NCI-H128 (cell line): ENCODE measurements around the gene SRMS.
"Not testable (repeated sequence)": the region's sequence is repeated elsewhere in the genome, so short reads cannot be mapped to it uniquely, and the experiment has no call there.

Source experiments
- DNase-seq: peaks from one replicate; lab custom pipeline; 2025; ENCODE audit not compliant: unreplicated experiment; lab: John Stamatoyannopoulos, UW

The SRMS gene

DNA sequence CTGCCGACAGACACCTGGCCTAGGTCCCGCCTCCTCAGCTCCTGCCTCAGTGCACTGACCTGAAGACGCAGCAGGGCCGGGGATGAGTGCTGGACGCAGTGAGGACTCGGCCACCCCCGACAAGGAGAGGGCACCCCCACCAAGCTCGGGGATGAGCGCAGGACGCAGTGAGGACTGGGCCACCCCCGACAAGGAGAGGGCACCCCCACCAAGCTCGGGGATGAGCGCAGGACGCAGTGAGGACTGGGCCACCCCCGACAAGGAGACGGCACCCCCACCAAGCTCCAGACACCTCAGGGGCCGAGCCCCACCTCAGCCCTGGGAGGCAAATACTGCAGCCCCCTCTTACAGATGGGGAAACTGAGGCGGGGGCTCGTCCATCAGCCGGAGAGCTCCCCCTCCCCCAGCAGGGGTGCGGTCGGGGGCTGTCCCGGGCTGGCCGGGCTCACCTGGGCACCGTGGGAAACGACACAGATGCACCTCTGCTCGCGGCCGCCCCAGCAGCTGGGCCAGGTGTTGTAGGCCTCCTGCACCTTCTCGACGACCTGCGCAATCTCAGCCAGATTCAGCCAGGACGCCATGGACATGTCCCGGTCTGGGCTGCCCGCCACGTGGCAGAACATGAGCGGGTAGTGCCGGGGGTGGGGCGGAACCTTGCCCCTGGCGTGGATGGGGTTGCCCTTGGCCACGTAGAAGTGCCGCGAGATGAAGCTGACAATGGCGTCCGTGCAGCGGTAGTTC, 19.0 kb upstream of the SRMS start:
- no peak for DNase-seq

DNA sequence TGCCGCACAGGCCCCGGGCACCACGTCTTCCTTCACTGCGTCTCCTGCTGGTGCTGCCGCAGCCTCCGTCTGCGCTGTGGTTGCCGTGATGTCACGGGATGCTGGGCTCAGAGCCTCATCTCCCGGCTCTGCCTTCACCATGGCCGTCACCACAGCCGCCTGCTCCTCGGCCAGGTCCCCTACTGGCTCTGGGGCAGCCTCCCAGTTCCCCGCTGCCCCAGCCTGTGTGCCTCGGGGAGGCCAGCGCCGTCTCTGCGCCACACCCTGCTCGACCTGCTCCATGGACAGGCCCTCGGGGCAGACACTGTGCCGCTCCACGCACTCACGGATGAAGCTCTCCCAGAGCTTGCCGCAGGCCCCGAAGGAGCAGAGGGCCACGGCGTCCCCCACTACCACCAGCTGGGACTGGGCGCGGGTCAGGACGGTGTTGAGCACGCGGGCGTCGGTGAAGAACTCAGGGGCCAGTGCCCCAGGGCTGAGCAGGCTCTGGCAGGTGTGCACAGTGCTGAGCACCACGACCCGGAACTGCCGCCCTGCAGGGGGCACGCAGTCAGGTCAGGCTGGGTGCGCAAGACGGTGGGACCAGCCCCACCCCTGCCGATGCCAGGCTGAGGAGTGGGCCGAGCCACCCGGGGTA, 18.3 kb upstream of the SRMS start:
- DNase-seq, result no peak

DNA sequence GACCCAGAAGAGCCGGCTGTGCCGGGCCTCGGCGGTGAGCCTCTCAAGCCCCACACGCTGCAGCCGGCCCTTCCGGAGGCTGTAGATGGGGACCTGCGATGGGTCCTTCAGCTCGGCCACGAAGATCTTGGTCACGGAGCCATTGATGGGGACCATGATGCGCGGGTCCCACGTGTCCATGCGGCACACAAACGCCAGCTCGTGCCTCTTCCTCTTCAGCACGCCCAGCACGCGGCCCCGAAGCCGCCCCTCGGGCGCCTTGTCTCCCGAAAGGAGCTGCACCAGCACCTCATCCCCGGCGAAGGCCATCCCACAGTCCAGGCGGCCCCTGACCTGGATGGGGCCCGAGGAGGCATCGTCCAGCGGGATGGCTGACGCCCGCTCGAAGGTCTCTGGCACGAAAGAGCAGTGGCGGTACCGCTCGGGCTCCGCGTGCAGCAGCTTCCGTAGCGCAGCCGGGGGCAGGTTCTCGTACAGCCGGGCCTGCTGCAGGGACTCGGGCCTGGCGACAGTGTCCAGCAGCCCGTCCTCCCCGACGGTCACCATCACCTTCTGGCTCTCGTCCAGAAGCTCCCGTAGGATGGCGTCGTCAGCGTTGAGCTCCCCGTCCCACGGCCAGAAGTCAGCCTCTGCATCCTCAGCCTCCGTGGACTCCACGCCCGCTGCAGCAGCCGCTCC, 17.6 kb upstream of the SRMS start:
- no peak for DNase-seq

DNA sequence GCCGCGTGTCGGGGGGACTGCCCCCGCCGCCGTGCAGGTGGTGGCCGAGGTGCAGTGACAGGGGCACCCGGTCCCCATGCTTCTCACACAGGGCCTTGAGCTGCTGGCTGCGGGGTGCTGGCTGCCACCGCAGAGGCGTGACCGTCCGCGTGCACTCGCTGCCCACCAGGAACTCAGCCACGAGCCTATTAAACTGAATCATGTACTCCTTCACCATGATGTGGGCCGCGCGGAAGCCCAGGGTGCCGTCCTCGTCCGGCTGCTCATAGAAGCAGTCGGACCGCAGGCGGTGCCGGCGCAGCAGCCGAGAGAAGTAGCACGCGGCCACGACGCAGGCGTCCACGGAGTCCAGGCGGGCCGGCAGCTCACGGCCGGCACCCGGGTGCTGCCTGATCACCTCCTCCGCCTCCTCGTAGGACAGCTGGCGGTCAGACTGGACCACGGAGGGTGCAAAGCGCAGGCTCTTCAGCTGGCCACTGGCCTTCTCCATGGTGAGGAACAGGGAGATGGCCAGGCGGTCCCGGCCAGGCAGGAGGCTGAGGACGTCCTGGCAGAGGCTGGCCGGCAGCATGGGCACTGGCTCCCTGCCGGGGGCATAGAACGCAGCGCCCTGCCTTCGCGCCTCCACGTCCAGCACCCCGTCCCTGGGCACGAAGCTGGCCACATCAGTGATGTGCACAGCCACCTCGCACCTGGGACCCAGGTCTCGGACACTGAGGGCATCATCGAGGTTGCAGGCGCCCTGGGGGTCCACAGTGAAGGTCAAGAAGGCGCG, 16.7 kb upstream of the SRMS start:
- no peak for DNase-seq

DNA sequence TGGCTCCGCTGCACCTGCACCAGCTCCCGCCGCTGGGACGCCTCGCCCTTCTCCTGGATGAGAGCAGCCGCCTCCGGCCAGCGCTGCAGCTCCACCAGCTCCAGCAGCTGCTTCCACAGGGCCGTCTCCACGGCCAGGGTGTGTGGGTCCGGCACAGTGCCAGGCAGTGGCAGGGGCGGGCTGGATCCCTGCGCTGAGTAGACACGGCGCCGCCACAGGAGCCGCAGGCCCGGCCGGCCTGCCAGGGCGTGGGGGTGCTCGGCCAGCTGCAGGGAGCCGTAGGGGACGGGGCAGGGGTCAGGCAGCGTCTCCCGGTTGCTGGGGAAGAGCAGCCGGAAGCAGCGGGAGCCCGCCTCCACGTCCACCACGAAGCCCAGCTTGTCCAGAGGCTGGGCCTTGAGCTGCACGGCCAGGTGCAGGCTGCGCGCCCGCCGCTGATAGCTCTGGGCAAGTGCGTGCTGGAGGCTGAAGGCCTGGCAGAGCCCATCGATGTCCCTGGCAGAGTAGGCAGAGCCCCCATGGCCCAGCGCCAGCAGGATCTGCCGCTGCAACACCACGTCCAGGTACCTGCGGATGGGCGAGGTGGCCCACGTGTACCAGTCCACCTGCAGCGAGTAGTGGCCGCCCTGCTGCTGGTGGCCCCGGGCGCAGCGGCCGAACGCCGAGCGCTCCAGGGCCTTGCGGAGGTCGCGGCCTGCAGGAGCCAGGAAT, 15.8 kb upstream of the SRMS start:
- DNase-seq, result no peak

DNA sequence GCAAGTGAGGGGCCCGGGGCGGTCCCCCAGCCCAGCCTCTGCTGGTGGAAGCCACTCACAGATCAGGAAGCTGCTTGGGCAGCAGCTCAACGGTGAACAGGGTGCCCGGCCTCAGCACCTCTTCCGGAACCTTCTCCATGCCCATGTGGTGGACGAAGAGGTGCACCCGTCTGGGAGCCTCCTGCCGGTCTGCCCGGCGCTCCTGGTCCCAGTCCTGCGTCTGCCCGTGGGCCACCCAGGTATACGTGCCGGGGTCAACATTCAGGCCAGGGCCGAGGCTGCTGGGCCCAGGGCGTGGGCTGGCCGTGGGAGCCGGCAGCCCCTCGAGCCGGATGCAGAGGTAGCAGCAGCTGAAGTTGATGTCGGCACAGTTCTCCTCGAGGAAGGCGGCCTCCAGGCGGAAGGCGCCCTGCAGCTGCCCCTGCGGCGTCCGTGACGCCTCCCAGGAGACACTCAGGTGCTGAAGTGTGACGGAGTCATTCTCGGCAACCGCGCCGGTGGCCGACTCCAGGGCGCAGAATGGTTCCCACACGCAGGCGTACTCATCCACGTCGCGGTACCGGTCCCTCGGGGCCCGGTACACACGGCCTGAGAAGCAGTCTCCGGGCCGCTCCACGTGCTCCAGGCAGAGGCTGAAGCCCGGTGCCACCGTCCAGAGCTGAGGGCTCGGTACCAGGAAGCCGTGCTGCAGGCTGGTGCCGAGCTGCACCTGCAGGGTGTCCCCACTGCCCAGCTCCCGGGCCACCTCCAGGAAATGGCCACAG, 15.1 kb upstream of the SRMS start:
- no peak for DNase-seq

DNA sequence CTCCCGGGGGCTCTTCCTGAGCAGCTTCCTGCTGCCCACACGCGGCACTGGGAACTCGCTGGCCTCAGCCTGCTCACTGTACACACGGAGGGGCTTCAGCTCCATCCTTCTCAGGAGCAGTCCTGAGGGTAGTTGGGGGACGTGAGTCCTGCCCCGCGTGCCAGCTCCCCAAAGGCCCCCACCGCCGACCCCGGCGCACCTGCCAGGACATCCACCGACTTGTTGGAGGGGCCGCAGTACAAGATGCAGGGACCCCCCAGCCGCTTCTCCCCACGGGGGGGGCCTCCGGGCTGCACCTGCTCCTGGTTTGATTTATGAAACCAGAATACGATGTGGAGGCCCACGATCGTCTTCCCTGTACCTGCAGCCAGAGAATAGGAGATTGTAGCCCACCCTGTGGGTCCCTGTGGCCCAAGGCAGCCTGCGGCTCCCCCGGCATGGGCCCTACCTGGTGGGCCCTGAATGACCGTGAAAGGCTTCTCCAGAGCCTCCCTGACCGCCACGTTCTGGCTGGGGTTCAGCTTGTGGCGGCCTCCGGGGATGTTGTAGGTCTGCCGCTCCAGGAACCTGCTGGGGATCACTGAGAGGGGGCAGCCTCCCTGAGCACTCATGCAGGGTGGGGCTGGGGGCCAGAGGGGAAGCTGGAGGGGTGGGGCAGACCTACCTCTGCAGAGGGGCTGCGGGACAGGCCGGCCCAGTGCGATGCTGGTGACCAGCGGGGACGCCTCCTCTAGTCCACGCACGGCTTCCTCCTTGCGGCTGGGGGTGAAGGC, 14.3 kb upstream of the SRMS start:
- no peak for DNase-seq

DNA sequence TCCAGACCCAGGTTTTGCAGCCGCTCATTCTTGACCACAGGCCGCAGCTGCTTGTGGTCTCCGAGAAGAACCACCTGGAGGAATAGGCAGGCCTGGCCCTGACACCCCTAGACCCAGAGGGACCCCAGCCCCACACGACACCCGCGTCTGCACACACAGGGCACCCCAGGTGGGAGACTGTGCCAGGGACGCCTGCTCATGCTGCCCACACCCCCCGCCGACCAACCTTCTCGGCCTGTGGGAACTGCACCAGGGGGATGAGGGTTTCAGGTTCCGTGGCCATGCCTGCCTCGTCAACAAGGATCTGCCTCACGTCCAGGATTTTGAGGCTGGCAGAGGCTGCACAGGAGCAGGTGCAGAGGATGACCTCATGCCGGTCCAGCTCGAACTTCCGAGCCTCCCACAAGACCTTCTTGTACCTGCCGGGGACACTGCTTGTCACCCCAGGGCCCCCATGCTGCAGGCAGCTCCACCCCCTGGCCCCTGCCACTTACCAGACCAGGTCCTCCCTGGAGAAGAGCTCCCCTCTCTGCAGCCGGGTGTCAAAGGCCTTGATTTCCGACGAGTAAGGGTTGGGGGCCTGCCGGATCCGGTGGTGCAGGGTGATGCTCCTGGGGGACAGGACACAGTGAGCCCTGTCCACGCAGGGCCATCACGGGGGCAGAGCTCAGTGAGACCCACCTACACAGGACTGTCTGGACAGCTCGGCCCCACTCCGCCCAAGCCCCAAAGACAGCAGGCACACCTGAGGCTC, 13.5 kb upstream of the SRMS start:
- DNase-seq, result no peak

DNA sequence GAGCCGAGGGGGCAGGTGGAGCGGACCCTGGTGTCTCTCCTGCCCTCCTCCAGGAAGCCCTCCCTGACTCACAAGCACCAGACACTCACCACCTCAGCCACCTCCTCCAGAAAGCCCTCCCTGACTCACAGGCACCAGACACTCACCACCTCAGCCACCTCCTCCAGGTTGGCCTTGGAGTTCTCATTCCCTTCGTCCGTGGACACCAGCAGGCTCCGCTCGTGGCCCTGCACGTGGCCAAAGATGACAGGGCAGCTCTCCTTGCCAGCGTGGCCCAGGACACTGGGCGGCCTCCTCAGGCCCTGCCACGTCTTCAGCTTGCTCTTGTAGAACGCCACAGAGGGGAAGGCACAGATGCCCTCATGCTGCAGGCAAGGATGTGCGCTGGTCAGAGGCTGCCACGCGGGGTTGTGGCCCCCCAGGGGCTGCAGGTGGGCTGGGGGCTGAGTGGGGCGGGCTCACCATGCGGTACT, 12.8 kb upstream of the SRMS start:
- no peak for DNase-seq

DNA sequence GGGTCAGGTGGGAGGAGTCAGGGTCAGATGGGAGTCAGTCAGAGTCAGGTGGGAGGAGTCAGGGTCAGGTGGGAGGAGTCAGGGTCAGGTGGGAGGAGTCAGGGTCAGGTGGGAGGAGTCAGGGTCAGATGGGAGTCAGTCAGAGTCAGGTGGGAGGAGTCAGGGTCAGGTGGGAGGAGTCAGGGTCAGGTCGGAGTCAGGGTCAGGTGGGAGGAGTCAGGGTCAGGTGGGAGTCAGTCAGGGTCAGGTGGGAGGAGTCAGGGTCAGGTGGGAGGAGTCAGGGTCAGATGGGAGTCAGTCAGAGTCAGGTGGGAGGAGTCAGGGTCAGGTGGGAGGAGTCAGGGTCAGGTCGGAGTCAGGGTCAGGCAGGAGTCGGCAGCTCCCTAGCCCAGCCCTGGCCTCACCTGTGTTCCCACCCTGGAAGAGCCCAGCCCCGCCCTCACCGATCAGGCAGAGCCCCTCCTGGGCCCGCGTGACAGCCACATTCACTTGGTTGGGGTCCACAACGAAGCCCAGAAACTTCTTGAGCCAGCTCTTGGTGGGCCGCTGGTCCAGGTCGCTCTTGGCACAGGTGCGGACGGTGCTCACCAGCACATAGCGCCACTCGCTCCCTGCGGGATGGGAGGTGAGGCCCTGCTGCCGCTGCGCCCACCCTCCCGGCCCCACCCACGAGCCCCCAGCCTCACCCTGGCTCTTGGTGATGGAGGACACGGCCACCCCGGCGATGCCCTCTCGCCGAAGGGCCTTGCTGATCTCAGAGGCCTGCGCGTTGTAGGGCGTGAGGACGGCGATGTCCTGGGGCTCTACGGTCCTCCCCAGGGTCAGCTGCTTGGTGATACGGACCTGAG, 12.2 kb upstream of the SRMS start:
- DNase-seq, result not testable (repeated sequence)

DNA sequence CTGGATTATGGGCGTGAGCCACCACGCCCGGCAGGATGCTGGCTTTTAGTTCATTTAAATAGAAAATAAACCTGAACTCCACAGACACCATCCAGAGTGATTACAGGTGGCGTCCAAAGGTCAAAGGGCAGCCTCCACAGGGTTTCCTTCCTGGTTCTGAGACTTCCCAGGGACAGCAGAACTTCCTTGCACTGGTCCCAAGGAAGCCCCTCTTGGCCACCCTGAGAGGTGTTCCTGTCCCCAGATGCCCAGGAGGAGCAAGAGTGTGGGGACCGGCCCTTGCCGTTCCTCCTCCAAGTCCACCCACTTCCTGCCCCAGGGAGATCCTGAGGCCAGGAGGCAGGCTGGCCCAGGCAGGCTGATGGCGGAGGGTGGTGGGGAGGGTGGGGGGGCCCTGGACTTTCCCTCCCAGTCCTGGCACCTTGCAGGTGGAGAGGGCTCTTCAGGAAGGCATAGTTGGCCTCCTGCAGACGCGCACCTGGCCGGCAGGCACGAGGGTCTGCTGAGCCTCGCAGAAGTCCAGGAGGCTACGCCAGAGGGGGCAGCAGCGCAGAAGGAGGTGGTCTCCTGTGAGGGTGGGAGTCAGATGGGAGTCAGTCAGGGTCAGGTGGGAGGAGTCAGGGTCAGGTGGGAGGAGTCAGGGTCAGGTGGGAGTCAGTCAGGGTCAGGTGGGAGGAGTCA, 11.4 kb upstream of the SRMS start:
- no peak for DNase-seq

DNA sequence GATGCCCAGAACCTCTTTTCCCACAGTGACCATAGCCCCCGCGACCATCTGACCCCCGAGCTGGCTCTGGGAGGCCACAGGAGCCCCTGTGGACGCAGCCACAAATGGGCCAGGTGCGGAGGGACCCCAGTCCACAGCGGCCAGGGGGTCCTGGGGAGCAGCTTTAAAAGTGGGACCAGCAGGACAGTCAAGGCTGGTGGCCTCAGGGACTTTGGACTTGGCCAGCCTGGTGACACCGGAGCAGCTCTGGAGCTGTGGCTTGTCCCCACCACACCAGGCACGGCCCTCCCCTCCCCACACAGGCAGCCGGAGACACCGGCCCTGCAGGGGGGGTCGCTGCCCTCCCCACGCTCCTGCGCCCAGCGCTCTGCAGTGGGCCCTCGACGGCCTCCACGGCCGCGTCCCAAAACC, 9.9 kb upstream of the SRMS start:
- DNase-seq, result no peak

DNA sequence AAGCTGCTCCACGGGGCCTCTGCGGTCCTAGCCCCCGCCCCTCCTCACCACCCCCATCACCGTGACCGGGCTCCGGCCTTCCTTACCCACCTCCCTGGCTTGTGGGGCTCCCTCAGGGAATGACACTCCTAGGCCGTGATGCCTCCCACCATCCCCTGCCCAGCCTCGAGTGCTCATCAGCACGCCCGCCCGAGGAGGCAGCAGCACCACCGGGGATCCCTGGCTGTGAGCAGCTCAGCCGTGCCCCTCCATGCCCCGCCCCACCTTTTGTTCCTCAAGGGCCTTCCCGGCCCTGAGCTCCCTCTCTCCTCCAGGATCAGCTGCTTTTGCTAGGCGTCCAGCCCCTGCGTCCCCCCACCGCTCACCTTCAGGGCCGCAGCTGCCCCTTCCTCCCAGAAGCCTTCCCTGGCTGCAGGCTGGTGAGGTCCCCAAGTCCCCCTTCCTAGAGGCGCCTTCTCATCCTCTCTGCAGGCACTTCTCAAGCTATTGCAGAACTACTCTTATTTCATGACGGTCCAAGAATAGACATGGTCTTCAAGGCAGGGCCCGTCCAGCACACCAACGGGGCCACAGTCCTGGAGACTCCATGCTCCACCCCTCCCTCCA, 9.4 kb upstream of the SRMS start:
- DNase-seq, result no peak

DNA sequence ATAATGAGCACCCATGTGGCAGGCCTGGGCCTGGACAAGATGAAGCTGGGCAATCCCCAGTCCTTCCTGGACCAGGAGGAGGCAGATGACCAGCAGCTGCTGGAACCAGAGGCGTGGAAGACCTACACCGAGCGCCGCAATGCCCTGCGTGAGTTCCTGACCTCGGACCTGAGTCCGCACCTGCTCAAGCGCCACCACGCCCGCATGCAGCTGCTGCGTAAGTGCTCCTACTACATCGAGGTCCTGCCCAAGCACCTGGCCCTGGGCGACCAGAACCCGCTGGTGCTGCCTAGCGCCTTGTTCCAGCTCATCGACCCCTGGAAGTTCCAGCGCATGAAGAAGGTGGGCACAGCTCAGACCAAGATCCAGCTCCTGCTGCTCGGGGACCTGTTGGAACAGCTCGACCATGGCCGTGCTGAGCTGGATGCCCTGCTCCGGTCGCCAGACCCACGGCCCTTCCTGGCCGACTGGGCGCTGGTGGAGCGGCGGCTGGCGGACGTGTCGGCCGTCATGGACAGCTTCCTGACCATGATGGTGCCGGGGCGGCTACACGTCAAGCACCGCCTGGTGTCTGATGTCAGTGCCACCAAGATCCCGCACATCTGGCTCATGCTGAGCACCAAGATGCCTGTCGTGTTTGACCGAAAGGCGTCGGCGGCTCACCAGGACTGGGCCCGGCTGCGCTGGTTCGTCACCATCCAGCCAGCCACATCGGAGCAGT, 8.3 kb upstream of the SRMS start:
- no peak for DNase-seq

DNA sequence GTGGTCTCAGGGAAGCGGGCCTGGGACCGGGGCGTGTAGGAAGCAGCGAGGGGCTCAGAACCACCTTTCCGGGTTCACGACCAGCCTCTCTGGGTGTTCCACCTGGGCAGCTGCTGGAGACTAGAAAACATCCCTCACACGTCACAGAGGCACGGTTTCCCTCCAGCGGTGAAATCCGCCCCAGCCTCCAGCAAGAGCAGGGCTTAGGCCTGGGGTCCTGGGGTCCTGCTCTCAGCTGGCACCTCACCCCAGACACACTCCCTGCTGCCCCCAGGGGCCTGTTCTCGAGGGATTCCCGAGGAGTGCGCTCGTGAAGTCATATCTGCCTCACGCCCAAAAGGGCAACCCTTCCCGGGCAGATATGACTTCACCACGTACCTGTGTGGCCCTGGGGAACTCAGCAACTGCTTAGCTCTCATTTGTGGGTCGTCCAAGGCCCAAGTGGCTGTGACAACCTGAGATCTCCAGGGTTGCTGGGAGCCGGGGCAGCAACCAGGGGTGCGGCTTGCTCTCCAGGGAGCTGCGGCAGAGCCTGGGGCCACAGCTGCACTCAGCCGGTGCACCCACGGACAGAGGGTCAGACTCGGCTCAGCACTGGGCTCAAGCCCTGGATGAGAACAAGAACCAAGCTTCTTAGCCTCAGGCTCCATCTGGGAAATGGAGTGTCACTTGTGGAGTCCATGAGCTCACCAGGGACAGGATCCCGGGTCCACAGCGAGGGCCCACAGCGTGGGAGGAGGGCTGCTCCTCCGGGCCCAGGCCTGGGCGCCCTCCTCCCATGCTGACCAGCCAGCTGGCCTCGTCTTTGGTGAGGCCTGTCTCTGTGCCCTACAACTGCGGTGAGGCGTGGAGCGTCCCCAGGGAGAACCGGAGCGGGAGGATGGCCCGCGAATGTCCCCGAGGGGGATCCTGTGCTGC, 7.1 kb upstream of the SRMS start:
- no peak for DNase-seq
